ENCODE results near the gene OR52B4.
"Not testable (repeated sequence)": the region's sequence is repeated elsewhere in the genome, so short reads cannot be mapped to it uniquely, and the experiment has no call there.

Gene OR52B4

DNA sequence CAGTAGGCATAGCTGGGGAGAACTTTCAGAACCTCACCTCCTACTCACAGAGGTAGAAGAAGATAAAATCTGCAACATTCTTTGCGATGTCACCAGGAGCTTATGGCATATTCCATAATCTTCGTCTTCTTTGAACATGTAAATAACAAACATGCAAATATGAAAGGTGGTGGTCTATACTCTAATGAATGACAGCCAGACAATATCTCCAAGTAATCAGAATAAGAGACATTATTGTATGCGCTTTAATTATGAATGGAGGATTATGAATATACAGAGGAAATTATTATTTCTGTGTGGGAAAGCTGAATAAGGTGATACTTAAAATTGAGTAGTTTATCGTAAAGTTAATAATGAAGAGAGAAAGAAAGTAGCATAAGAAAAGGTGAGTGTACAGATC lies at the start of gene OR52B4:
Gene OR52B4 (minus strand): TSS at position 101 of the 400 bp plus-strand sequence. CDS start 91 bp downstream, at position 10.
- no peak for DNase-seq

DNA sequence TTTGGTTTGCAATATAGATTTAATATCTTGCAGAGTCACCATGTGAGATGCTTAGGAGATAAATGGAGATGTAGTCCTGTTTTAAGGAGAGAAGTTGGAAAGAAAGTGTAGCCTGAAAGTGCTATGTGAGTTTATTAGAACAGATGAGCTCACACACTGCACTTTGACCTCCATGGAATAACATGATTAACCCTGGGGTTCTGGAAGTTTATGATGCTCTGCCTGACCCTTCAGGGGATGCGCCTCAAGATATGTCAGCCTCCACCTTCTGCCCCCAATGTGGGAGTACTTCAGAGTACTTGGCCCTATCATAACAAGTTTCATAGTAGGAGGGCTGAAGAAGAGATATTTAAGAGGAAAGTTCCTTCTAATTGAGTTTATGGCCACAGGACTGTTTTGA lies 48.6 kb upstream of the OR52B4 start:
- DNase-seq: no peak

DNA sequence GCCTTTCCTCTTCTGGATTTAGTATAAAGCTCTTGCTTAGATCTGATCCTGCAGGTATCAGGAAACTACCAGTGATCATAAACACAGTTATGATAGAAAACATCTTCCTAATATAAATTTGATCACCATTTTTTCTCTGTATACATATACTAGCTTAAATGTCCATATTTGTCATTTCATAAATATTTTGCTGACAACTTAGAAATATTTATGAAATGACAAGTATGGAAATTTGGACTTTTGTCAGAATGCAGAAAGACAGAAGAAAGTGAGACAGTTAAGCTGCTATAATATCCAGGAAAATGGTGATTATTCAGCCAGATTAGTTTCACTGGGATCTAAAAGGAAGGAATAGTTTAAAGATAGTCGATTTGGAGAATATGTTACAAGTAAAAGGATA lies 48.1 kb upstream of the OR52B4 start:
- DNase-seq: no peak

DNA sequence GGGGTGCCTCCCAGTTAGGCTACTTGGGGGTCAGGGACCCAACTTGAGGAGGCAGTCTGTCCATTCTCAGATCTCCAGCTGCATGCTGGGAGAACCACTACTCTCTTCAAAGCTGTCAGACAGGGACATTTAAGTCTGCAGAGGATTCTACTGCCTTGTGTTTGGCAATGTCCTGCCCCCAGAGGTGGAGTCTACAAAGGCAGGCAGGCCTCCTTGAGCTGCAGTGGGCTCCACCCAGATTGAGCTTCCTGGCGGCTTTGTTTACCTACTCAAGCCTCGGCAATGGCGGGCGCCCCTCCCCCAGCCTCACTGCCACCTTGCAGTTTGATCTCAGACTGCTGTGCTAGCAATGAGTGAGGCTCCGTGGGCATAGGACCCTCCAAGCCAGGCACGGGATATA lies 38.0 kb upstream of the OR52B4 start:
- DNase-seq: not testable (repeated sequence)

DNA sequence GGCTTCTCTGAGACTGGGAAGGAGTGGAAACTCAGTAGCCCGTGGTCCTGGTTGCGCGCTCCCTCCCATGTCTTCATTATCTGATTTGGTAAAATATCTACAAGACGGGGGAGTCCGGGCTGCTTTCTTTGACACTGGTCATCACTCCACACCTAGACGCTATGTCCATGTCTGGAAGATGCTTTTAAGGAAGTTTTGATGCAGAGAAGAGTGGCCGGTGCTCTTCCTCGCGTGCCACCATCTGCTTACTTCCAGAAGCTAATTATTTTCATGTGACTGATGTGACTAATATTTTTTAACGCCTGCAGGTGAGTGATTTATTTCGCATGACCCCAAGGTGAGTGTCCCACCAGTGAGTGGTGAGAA lies 25.7 kb upstream of the OR52B4 start:
- no peak for DNase-seq

DNA sequence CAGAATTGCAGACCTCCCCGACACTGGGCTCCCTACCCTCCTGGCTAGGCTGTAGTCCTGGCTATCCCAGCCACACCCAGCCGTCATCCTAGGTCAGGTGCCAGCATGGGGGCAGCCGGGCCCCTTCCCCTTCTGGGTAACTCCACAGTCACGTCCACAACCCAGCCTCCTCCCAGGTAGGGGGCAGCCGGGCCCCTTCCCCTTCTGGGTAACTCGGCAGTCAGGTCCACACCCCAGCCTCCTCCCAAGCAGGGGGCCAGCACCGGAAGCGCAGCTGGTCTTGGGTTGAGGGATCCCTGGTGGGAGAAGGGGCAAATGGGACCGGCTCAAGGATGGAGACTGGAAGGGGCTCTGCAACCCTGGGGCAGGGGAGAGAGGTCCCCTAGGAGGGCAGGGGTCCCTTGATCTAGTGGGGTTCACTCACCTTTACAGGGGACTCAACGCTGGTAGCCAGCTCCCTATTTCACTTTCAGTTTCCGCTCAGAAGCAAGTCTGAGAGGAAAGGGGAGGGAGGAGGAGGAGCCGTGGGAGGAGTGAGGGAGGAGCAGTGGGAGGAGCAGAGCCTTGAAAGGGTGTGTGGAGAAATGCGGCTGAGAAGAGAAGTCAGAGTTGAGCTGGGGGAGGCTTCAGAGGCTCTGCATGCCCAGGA lies 25.1 kb upstream of the OR52B4 start, which contains the start of gene TRIM21:
Gene TRIM21 (minus strand): TSS at position 494 of the 649 bp plus-strand sequence. CDS start 3,293 bp downstream, outside the sequence.
- DNase-seq: peak; percentile 71 to 86

DNA sequence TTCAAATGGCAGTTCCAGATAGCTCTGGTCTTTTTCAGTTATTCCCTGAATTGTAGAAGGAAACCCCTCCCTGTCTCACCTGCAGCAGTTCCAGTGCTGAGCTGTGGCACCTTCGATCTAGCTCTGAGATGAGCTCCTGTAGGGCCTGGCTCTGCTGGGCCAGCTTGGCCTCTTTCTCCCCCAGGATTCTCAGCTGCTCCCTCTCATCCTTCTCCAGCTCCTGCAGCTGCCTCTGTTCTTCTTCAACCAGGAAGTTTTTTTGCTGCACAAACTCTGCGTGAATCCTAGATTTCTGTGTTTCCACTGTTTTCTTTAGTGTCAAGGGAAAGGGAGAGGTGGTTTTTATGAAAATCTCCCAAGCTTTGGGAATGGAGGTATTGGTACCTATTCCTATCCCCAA lies 20.0 kb upstream of the OR52B4 start:
- DNase-seq: no peak

DNA sequence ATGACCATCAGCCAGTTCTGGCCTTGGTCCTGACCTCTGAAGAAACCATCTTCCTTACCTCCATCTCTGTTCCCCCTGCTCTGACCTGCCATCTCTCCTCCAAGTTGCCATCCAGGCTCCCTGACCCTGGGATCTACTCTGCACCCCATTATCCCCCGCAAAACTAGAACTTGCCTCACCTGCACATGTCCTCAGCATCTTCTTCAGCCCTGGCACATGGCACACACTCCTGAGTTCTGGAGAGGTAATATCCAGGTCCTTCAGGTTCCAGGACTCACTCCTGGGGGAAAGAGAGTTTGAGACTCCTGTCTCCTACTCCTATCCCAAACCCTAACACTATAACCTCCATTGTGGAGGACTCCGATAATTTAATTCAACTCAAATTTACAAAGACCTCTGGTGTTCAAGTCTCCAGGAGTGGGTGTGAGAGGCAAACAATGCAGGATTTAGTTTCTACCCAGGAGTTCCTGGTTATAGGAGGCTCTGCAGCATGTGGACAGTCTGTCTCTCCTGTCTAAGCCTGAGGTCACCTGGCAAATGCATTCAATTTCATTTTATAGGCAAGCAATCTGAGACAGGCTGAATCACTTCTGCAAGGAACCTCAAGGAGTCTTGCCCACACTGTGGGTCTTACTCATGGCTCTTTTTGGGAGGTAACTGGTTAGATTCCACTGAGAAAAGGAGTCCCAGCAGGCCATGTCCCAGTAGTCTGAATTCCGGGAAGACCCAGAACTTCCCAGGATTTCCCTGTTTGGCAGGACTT lies 18.0 kb upstream of the OR52B4 start:
- DNase-seq: no peak

DNA sequence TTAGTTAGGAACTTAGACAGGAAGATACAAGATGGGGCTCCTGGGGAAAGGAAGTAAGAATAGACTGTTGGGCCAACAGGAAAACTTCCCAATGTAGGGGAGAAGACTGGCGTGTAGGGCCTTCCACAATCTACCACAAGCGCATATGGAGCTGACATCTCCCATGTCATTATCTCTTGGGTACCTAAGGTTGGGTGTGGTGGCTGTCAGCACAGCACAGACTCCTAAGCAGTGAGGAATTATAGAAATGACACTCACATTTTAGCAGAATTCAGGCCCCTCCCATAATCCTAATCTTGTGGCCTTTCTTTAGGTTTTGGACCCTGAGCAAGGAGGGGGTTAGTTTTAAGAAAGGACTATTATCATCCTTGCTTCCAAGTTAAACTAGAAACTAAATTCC lies 13.7 kb upstream of the OR52B4 start:
- DNase-seq: no peak

DNA sequence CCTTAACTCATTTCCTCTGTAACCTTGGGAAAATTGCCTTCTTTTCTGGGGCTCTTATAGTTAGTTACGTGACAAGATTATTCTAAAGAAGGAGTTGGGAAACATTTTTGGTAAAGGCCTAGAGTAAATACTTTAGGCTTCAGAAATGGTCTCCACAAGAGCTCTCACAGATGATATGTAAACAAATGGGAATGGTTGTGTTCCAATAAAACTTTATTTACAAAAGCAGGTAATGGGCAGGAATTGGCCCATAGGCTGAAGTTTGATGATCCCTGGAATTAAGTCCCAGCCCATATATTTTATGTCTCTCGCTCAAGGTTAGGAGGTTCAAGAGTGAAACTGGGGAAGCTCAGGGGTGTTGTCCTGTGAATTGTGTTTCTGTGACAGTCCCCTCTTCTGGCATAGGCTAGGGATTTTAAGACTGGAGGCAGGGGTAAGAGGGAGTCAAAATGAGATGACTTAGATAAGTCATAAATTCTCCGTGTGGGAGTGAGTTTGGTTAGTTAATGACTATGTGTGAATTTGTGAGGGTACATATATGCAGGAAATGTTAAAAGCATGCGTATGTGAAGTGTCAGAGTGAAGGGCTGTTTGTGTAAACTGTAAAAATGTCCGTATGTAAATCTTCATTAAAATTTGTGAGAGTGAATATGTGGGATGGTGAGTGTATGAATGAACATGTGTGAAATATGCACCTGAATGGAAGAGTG lies 7.4 kb upstream of the OR52B4 start:
- DNase-seq: no peak

DNA sequence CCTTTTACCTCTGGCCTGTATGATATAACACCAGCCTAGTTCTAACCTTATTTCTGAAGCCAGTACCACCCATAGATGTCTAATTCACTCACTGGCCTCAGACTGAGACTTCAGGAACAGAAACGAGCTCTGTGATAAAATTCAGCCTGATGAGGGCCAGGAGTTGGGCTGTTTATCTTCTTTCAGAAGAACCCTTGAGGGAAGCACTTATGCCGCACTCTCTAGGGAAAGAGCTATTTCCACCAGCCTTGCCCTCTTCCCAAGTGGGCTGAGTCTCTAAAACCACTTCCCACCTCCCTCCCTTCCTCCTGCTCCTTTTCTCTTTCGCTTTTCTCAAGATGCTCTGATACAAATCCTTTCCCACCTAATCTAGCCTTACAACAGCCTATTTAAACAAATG lies 2.0 kb upstream of the OR52B4 start:
- DNase-seq: no peak

DNA sequence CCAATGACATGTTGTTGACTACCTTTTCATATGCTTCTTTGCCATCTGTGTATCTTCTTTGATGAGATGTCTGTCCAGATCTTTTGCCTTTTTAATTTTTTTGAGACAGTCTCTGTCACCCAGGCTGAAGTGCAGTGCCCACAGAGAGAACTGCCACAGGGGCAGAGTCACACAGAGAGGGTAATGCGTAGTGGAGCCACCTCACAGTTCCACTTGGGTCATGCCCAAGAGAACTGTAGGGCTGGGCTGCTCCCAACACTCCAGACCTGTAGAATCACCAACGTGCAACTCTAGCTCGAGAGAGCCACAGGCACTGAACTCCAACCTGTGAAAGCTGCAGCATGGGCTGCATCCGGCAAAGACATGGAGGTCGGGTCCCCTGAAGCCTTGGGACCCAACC lies 20.0 kb downstream of the OR52B4 start:
- DNase-seq: not testable (repeated sequence)

DNA sequence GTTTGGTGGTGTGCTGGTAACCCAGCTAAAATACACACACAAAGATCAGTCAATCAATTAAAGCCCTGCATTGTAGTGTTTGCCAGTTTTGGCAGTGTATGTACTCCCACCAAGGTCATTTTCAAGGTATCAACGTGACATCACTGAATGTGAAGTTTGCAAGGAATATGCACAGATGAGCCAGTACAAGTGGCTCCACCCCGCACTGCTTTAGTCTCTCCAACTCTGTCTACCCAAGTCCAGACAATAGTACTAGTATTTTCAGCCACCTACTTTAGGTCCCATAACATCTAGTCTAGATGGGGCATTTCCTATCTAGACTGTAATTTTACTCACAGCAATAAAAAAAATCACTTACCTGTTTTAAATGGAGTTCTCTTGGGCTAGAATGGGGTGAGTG lies 22.8 kb downstream of the OR52B4 start:
- DNase-seq: not testable (repeated sequence)

DNA sequence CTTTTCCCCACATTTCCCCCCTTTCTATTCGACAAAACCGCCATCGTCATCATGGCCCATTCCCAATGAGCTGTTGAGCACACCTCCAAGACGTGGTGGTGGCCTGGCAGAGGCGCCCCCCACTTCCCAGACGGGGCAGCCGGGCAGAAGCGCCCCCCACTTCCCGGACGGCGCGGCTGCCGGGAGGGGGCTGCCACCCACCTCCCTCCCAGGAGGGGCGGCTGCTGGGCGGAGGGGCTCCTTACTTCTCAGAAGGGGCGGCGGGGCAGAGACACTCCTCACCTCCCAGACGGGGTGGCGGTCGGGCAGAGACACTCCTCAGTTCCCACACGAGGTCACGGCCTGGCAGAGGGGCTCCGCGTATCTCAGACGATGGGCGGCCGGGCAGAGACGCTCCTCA lies 33.8 kb downstream of the OR52B4 start:
- DNase-seq: not testable (repeated sequence)

Data from SW 1271 (cell line).